Cerebellar nuclear complex (tissue), 1 donor: ENCODE measurements around the gene CLOCK.

ENCODE experiments used
- DNase-seq, 2 experiments: peaks; one replicate each; lab custom pipeline; 2025; lab: John Stamatoyannopoulos, UW

The CLOCK gene

DNA sequence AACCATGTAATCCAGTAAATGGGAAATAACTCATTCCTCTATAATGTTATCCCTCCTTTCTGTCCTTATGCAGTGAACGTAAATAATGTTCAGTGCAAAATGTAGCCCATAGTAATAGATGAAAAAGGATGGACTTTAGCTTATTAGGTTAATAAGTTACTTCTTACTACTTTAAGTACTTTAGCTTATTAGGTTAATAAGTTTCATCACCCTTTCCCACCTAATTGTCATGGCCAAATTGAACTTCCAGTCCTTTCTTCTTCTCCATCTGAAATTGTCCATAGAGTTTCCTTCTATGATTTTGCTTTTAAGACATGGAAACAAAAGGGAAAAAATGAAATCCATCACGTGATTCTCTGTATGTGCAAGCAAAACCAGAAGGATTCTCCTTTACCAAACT is 166.1 kb downstream of the CLOCK start:
- DNase-seq = no peak

DNA sequence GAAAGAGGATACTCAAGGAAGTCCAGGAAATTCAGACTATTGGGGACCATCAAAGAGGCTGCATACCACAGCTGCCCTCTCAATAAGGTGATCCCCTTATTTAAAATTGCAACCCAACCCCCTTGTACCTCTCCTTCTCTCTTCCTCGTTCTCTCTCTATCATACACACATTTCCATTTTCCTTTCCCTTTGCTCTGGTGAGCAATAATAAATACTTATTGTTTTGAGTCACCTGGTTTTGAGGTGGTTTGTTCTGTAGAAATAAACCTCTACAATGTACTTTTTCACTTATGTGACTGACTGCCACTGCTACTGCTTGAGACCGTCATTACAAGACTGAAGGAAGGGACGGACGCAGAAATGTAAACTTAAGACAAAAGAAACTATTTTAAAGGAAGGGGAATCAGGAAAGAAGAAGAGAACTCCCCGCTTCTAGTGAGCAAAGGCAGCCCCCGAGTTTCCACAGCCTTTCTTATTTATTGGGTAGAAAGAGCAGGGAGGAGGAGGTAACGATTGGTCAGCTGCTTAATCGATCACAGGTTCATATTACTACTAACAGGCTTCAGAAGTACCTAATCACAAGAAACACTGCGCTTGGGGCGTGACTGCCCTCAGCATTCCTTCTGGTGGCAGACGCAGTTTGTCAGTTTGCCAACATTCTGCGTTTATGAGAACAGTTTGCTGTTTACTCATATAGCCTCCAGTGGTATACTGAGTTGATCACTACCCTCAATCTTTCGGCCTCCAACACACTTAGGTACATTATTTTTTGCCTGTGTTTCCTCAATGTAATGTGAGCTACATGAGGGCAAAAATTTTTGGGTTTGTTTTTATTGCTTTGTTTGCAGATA is 167.9 kb downstream of the CLOCK start:
- DNase-seq = no peak
